SK-N-SH (cell line): ENCODE measurements around the gene THBS1. TPM values are rescaled to one million over a fixed set of nuclear protein-coding genes. Genes with fewer than 3 reads are reported as not detected.

Experiments used
- CTCF ChIA-PET: fragments of 300-600, 350-600 bp; formaldehyde crosslinking; extraction: SDS; loops from one replicate; lab custom pipeline; 2021; lab: Yijun Ruan, JAX
- POLR2A ChIA-PET: fragments of 350-600 bp; sonication (Branson Sonifier 250); formaldehyde crosslinking; extraction: SDS; loops from one replicate; lab custom pipeline; 2020; ENCODE audit warnings: antibody characterized with exemption, inconsistent platforms; lab: Yijun Ruan, JAX
- DNase-seq: peaks from one replicate; pipeline ENCODE4 v3.0.0; 2012
- H2AFZ ChIP-seq: fragments of 200-600 bp; sonication (generic); 2 replicates; pipeline ENCODE4 v1.8.1; 2016; ENCODE audit warnings: antibody characterized with exemption, mild to moderate bottlenecking, low read depth
- H3F3A ChIP-seq: fragments of 200-600 bp; sonication (generic); replicated peaks from 2 replicates; pipeline ENCODE3; 2016; ENCODE audit warnings: antibody characterized with exemption, mild to moderate bottlenecking; ENCODE audit not compliant: insufficient read depth
- H3K27ac ChIP-seq, 2 experiments: fragments of 200-500 bp in 1 of 2; fragments of 200-600 bp in 1 of 2; sonication (Bioruptor generic) in 1 of 2; sonication (generic), shearing (Covaris generic) in 1 of 2; 2 replicates each; pipeline versions ENCODE4 v1.5.1 to v1.6.1; 2014 to 2016; ENCODE audit warnings: low read depth in 2 of 2, inconsistent platforms in 1 of 2, low read length in 1 of 2, mild to moderate bottlenecking in 1 of 2, mixed read lengths in 1 of 2
- H3K27me3 ChIP-seq: fragments of 200-600 bp; sonication (generic), shearing (Covaris generic); 2 replicates; pipeline ENCODE4 v1.6.1; 2016; ENCODE audit warnings: mixed run types; ENCODE audit not compliant: insufficient read depth
- H3K36me3 ChIP-seq, 2 experiments: fragments of 200-500 bp in 1 of 2; fragments of 200-600 bp in 1 of 2; sonication (Bioruptor generic) in 1 of 2; sonication (generic) in 1 of 2; replicated peaks in 1 of 2; 2 replicates each; pipeline versions ENCODE3 to v1.5.1; 2014 to 2016; ENCODE audit warnings: low read length in 1 of 2, mild to moderate bottlenecking in 1 of 2; ENCODE audit not compliant: insufficient read depth in 2 of 2, control insufficient read depth in 1 of 2
- H3K4me1 ChIP-seq, 2 experiments: fragments of 200-500 bp in 1 of 2; fragments of 200-600 bp in 1 of 2; sonication (Bioruptor generic) in 1 of 2; sonication (generic), shearing (Covaris generic) in 1 of 2; 2 replicates each; pipeline versions ENCODE4 v1.5.1 to v1.6.1; 2014 to 2016; ENCODE audit warnings: low read depth in 1 of 2, low read length in 1 of 2, mixed run types in 1 of 2; ENCODE audit not compliant: insufficient read depth in 2 of 2, control insufficient read depth in 1 of 2
- H3K4me2 ChIP-seq: fragments of 200-600 bp; sonication (generic), shearing (Covaris generic); 2 replicates; pipeline ENCODE4 v1.6.1; 2017; ENCODE audit warnings: mixed run types
- H3K4me3 ChIP-seq, 2 experiments: fragments of 200-500 bp in 1 of 2; fragments of 200-600 bp in 1 of 2; sonication (Bioruptor generic) in 1 of 2; sonication (generic), shearing (Covaris generic) in 1 of 2; 2 replicates each; pipeline versions ENCODE4 v1.5.1 to v1.8.1; 2014 to 2016; ENCODE audit warnings: low read depth in 2 of 2, inconsistent platforms in 1 of 2, low read length in 1 of 2, mild to moderate bottlenecking in 1 of 2, mixed read lengths in 1 of 2, moderate library complexity in 1 of 2
- H3K79me2 ChIP-seq: fragments of 200-600 bp; sonication (generic); 2 replicates; pipeline ENCODE4 v1.8.1; 2017; ENCODE audit warnings: mild to moderate bottlenecking; ENCODE audit not compliant: insufficient read depth
- H3K9ac ChIP-seq: fragments of 200-600 bp; sonication (generic); 2 replicates; pipeline ENCODE4 v1.6.1; 2017; ENCODE audit warnings: mixed run types
- H3K9me2 ChIP-seq: fragments of 200-600 bp; sonication (generic); 2 replicates; pipeline ENCODE4 v1.6.1; 2017; ENCODE audit warnings: mixed run types
- H3K9me3 ChIP-seq: fragments of 200-600 bp; sonication (generic); 2 replicates; pipeline ENCODE4 v1.6.1; 2017; ENCODE audit warnings: mixed run types, mild to moderate bottlenecking, moderate library complexity
- H4K20me1 ChIP-seq: fragments of 200-600 bp; sonication (generic); 2 replicates; pipeline ENCODE4 v1.6.1; 2017; ENCODE audit warnings: mild to moderate bottlenecking, mixed run types; ENCODE audit not compliant: insufficient read depth
- CHD2 ChIP-seq: fragments of 150-350 bp; IDR thresholded peaks from 2 replicates; pipeline ENCODE4 v1.6.1; 2018; ENCODE audit warnings: low read length; ENCODE audit not compliant: partially characterized antibody
- EZH2phosphoT487 ChIP-seq: fragments of 200-600 bp; sonication (generic); IDR thresholded peaks from 2 replicates; pipeline ENCODE4 v1.6.1; 2017; ENCODE audit warnings: low read depth, mixed run types, mild to moderate bottlenecking, antibody characterized with exemption, moderate library complexity, borderline replicate concordance
- FOSL2 ChIP-seq: IDR thresholded peaks from 2 replicates; pipeline ENCODE4 v1.4.0; 2012; ENCODE audit warnings: low read depth, mild to moderate bottlenecking, moderate library complexity, borderline replicate concordance
- FOXJ3 ChIP-seq: sonication (generic); formaldehyde crosslinking; IDR thresholded peaks from 2 replicates; pipeline ENCODE4 v1.5.1; 2020; ENCODE audit warnings: mild to moderate bottlenecking, missing genetic modification reagents
- GABPA ChIP-seq: IDR thresholded peaks from 2 replicates; pipeline ENCODE4 v1.4.0; 2012; ENCODE audit warnings: low read depth, mild to moderate bottlenecking
- GATA2 ChIP-seq: sonication (generic); formaldehyde crosslinking; IDR thresholded peaks from 2 replicates; pipeline ENCODE4 v1.5.0; 2020; ENCODE audit warnings: mild to moderate bottlenecking, missing genetic modification reagents
- JUND ChIP-seq: IDR thresholded peaks from 2 replicates; pipeline ENCODE4 v1.4.0; 2012
- MEF2A ChIP-seq: IDR thresholded peaks from 2 replicates; pipeline ENCODE4 v1.4.0; 2012; ENCODE audit warnings: low read depth, borderline replicate concordance
- MXI1 ChIP-seq: IDR thresholded peaks from 2 replicates; pipeline ENCODE4 v1.6.1; 2012; ENCODE audit warnings: mild to moderate bottlenecking, low read depth, low read length, improper control_type of control experiment
- NFIC ChIP-seq: IDR thresholded peaks from 2 replicates; pipeline ENCODE4 v1.4.0; 2012; ENCODE audit warnings: borderline replicate concordance
- NRF1 ChIP-seq: IDR thresholded peaks from 2 replicates; pipeline ENCODE4 v1.6.1; 2012; ENCODE audit warnings: low read depth, mild to moderate bottlenecking, low read length
- RAD21 ChIP-seq: IDR thresholded peaks from 2 replicates; pipeline ENCODE4 v1.6.1; 2012; ENCODE audit warnings: mild to moderate bottlenecking, low read length
- RCOR1 ChIP-seq: fragments of 150-350 bp; IDR thresholded peaks from 2 replicates; pipeline ENCODE4 v1.6.1; 2017; ENCODE audit warnings: antibody characterized with exemption, low read length
- RFX5 ChIP-seq: IDR thresholded peaks from 2 replicates; pipeline ENCODE4 v1.6.1; 2012; ENCODE audit warnings: mild to moderate bottlenecking, improper control_type of control experiment, low read length
- SIN3A ChIP-seq: IDR thresholded peaks from 2 replicates; pipeline ENCODE4 v1.6.1; 2012; ENCODE audit warnings: low read depth, mild to moderate bottlenecking, low read length, moderate library complexity, borderline replicate concordance
- TAF1 ChIP-seq: IDR thresholded peaks from 2 replicates; pipeline ENCODE4 v1.6.1; 2012; ENCODE audit warnings: low read depth, mild to moderate bottlenecking, low read length, moderate library complexity, borderline replicate concordance
- WGBS: methylation state at CpG from one replicate; pipeline ENCODE4 v1.1.6; 2017; ENCODE audit warnings: low lambda C conversion rate; 5-methylcytosine and 5-hydroxymethylcytosine counted together
- polyA plus RNA-seq, 3 experiments: library from polyadenylated mRNA; depleted of rRNA; stranded (reverse); fragments of >200 nt; gene quantifications; 2 replicates each; pipeline ENCODE4 v1.2.3, GENCODE V29; 2012
- TF ChIP-seq, protein P1 (sequence below): IDR thresholded peaks from 2 replicates; pipeline ENCODE4 v1.4.0; 2012; ENCODE audit warnings: low read depth, borderline replicate concordance
- TF ChIP-seq, protein P2 (sequence below): IDR thresholded peaks from 2 replicates; pipeline ENCODE4 v1.4.0; 2012; ENCODE audit warnings: low read depth
- TF ChIP-seq, protein P3 (sequence below): IDR thresholded peaks from 2 replicates; pipeline ENCODE4 v1.6.1; 2012; ENCODE audit warnings: mild to moderate bottlenecking, low read depth, low read length, moderate library complexity

The THBS1 gene
- polyA plus RNA-seq, 1 of the 3 experiments (the other 2 are of a cell fraction): 117 TPM

DNA sequence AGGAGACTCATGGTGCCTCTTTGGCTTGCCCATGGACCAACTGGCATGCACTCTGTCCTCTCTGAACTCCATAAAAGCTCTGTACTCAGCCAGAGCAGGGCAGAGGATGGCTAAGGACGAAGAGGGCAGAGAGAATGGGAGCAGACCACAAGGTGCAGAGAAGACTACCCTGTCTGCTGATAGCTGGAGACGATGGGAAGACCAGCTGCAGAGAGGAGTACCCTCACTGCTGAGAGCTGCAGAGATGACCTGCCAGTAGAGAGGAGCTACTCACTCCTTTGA, 65.0 kb downstream of the THBS1 start:
- Histone ChIP-seq H3K36me3 (no peaks in the 10 kb centered on the region), H2AFZ (no peak overlapping the region), H3K9me2 (no peaks in the 10 kb centered on the region), H3K4me3 (no peak overlapping the region), H3K79me2 (no peaks in the 10 kb centered on the region), H3K27ac (no peak overlapping the region), H4K20me1 (no peaks in the 10 kb centered on the region), H3K4me1 (peaks cover 9 to 24% of the 10 kb centered on the region in 2 experiments), H3K4me2 (no peak overlapping the region), H3K27me3 (no peaks in the 10 kb centered on the region), H3F3A (peaks cover 21% of the 10 kb centered on the region), H3K9me3 (no peaks in the 10 kb centered on the region), H3K9ac (no peak overlapping the region)
- TF ChIP-seq, protein P1, sequence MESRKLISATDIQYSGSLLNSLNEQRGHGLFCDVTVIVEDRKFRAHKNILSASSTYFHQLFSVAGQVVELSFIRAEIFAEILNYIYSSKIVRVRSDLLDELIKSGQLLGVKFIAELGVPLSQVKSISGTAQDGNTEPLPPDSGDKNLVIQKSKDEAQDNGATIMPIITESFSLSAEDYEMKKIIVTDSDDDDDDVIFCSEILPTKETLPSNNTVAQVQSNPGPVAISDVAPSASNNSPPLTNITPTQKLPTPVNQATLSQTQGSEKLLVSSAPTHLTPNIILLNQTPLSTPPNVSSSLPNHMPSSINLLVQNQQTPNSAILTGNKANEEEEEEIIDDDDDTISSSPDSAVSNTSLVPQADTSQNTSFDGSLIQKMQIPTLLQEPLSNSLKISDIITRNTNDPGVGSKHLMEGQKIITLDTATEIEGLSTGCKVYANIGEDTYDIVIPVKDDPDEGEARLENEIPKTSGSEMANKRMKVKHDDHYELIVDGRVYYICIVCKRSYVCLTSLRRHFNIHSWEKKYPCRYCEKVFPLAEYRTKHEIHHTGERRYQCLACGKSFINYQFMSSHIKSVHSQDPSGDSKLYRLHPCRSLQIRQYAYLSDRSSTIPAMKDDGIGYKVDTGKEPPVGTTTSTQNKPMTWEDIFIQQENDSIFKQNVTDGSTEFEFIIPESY: no peak
- no peak for TF ChIP-seq GABPA
- TF ChIP-seq FOSL2: no peak
- no peak for TF ChIP-seq FOXJ3 (CRISPR knock-in tag)
- no peak for TF ChIP-seq SIN3A
- no peak for TF ChIP-seq GATA2
- TF ChIP-seq, protein P2, sequence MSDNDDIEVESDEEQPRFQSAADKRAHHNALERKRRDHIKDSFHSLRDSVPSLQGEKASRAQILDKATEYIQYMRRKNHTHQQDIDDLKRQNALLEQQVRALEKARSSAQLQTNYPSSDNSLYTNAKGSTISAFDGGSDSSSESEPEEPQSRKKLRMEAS: no peak
- no peak for TF ChIP-seq JUND
- no peak for TF ChIP-seq CHD2
- no peak for TF ChIP-seq RAD21
- TF ChIP-seq RFX5: no peak
- TF ChIP-seq NRF1: no peak
- TF ChIP-seq MXI1: no peak
- no peak for TF ChIP-seq NFIC
- TF ChIP-seq TAF1: no peak
- WGBS: 88% methylated on average over 2 of the region's 2 CpGs
- POLR2A ChIA-PET: interaction anchor here (0.6 kb wide), 1 partner anchor 1110 kb away, joined by 3 read pairs; no protein-coding TSS in a partner anchor
- DNase-seq: no peak
- CTCF ChIA-PET: interaction anchor here (1.4 kb wide), 1 partner anchor 10 kb away, joined by 3 read pairs; no protein-coding TSS in a partner anchor

- H2AFZ ChIP-seq: no peak overlapping the region
- no peaks in the 10 kb centered on the region for H3K27me3 ChIP-seq
- no peak overlapping the region for H3K4me2 ChIP-seq
- peaks cover 16% of the 10 kb centered on the region for H3F3A ChIP-seq
- whole genome bisulfite sequencing: 97% methylated on average over 5 of the region's 5 CpGs
- no peak overlapping the region for H3K27ac ChIP-seq
- H3K36me3 ChIP-seq: no peaks in the 10 kb centered on the region
- no peak overlapping the region for H3K9ac ChIP-seq
- POLR2A ChIA-PET: interaction anchor here (0.6 kb wide), 1 partner anchor 1111 kb away, joined by 3 read pairs; no protein-coding TSS in a partner anchor
- CTCF ChIA-PET: no interaction called here
- no peaks in the 10 kb centered on the region for H3K79me2 ChIP-seq
- no peak for DNase-seq
- no peaks in the 10 kb centered on the region for H4K20me1 ChIP-seq
- no peak overlapping the region for H3K4me3 ChIP-seq
- no peaks in the 10 kb centered on the region for H3K9me3 ChIP-seq
- no peaks in the 10 kb centered on the region for H3K9me2 ChIP-seq
- H3K4me1 ChIP-seq: peaks cover 7 to 19% of the 10 kb centered on the region in 2 experiments
- TF ChIP-seq GABPA (no peak), EZH2phosphoT487 (no peak), NRF1 (no peak), RCOR1 (no peak), MEF2A (no peak), TAF1 (no peak), RFX5 (no peak)
- TF ChIP-seq, protein P2: no peak
- TF ChIP-seq, protein P3, sequence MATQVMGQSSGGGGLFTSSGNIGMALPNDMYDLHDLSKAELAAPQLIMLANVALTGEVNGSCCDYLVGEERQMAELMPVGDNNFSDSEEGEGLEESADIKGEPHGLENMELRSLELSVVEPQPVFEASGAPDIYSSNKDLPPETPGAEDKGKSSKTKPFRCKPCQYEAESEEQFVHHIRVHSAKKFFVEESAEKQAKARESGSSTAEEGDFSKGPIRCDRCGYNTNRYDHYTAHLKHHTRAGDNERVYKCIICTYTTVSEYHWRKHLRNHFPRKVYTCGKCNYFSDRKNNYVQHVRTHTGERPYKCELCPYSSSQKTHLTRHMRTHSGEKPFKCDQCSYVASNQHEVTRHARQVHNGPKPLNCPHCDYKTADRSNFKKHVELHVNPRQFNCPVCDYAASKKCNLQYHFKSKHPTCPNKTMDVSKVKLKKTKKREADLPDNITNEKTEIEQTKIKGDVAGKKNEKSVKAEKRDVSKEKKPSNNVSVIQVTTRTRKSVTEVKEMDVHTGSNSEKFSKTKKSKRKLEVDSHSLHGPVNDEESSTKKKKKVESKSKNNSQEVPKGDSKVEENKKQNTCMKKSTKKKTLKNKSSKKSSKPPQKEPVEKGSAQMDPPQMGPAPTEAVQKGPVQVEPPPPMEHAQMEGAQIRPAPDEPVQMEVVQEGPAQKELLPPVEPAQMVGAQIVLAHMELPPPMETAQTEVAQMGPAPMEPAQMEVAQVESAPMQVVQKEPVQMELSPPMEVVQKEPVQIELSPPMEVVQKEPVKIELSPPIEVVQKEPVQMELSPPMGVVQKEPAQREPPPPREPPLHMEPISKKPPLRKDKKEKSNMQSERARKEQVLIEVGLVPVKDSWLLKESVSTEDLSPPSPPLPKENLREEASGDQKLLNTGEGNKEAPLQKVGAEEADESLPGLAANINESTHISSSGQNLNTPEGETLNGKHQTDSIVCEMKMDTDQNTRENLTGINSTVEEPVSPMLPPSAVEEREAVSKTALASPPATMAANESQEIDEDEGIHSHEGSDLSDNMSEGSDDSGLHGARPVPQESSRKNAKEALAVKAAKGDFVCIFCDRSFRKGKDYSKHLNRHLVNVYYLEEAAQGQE: no peak
- TF ChIP-seq, protein P1: no peak
Measured at GRCh38 chr15:39646425-39646824, 65.5 kb downstream of the THBS1 start.
